Neural progenitor cell (in vitro differentiated cells): Measurements from ENCODE around the gene DPH3.

Experiments used
- CTCF ChIP-seq: fragments of 200-600 bp; sonication (generic); IDR thresholded peaks from 2 replicates; pipeline ENCODE4 v1.5.1; 2017; ENCODE audit warnings: antibody characterized with exemption, mild to moderate bottlenecking
- EZH2 ChIP-seq: fragments of 200-600 bp; sonication (generic); IDR thresholded peaks from 2 replicates; pipeline ENCODE4 v1.6.1; 2017; ENCODE audit warnings: antibody characterized with exemption, mild to moderate bottlenecking, moderate library complexity
- EZH2phosphoT487 ChIP-seq: fragments of 200-600 bp; sonication (generic); IDR thresholded peaks from 2 replicates; pipeline ENCODE4 v1.6.1; 2017; ENCODE audit warnings: antibody characterized with exemption

DNA sequence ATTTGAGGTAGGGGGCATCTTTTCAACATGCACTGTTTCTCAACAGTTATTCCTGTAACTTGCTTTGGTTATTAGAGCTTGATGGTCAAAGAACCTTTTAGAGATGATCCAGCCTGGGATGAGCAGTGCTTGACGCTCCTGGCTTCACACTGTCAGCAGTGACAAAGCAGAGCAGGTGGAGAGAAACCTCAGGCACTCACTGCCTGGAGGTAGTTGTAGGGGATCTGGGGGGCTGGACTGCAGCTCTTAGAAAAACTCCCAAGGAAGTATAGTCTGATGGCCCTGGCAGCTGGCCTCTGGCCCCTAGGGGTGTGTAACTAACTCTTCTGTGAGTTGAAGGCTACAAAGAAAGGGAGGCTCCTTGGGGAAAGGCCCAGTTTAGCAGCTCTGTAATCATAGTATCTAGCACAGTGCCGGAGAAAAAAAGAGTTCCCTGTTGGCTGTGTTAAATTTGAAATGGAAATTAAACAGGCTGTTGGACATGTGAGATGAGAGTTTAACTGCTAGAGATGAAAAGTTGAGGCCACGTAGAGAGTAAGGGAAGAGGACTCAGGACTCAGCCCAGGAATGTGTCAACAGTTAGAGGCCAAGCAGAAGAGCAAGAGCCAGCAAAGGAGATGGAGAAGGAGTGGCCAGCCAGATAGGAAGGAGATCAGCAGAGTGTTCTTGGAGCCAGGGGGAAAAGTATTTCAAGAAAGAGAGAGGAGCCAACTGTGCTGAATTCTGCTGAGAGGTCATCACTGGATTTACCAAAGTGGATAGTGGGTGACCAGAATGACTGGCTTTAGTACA is 14.5 kb upstream of the DPH3 start:
- no peak for TF ChIP-seq CTCF
- no peak for TF ChIP-seq EZH2phosphoT487
- TF ChIP-seq EZH2 = no peak
